ENCODE results near the gene TRAPPC8. TPM values are rescaled to one million over a fixed set of nuclear protein-coding genes. Genes with fewer than 3 reads are reported as not detected.
A peak's percentile ranks its signal among the peaks of the same experiment; 100 is the strongest.

The TRAPPC8 gene
- total RNA-seq, 1 experiment from 2014 or later, result 38.0 TPM

GRCh38 chr18:31946305-31947046 is 3.5 kb upstream of the TRAPPC8 start:
- H3K4me1 Mint-ChIP-seq (ENCODE audit: low read depth, unreplicated experiment), result peaks cover 32% of the 10 kb centered on the region
- TF ChIP-seq, protein P1, sequence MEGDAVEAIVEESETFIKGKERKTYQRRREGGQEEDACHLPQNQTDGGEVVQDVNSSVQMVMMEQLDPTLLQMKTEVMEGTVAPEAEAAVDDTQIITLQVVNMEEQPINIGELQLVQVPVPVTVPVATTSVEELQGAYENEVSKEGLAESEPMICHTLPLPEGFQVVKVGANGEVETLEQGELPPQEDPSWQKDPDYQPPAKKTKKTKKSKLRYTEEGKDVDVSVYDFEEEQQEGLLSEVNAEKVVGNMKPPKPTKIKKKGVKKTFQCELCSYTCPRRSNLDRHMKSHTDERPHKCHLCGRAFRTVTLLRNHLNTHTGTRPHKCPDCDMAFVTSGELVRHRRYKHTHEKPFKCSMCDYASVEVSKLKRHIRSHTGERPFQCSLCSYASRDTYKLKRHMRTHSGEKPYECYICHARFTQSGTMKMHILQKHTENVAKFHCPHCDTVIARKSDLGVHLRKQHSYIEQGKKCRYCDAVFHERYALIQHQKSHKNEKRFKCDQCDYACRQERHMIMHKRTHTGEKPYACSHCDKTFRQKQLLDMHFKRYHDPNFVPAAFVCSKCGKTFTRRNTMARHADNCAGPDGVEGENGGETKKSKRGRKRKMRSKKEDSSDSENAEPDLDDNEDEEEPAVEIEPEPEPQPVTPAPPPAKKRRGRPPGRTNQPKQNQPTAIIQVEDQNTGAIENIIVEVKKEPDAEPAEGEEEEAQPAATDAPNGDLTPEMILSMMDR (IDR thresholded peaks at IDR 0.05; ENCODE audit: unreplicated experiment), result no peak
- peaks cover 33% of the 10 kb centered on the region for H3K36me3 Mint-ChIP-seq (ENCODE audit: insufficient read depth, unreplicated experiment)
- intact Hi-C loops (cut with micrococcal nuclease; ENCODE audit: unreplicated experiment), result no loop called here
- DNase-seq, result no peak
- no TSS peak for BruUV-seq (replicated peaks)
- H3K27ac Mint-ChIP-seq (ENCODE audit: unreplicated experiment), result no peak overlapping the region
- peaks cover 3% of the 10 kb centered on the region for H3K9me3 Mint-ChIP-seq (ENCODE audit: low read depth, unreplicated experiment)
- no peaks in the 10 kb centered on the region for H3K27me3 Mint-ChIP-seq (ENCODE audit: unreplicated experiment)
- CTCF ChIA-PET, result no interaction called here
- no peak overlapping the region for H3K4me3 Mint-ChIP-seq (ENCODE audit: low read depth, unreplicated experiment)

- Mint-ChIP-seq H3K27me3 (ENCODE audit: unreplicated experiment) (no peaks in the 10 kb centered on the region), H3K4me3 (ENCODE audit: low read depth, unreplicated experiment) (peak overlapping the region; percentile 99), H3K9me3 (ENCODE audit: low read depth, unreplicated experiment) (peaks cover 3% of the 10 kb centered on the region), H3K36me3 (ENCODE audit: insufficient read depth, unreplicated experiment) (peaks cover 33% of the 10 kb centered on the region), H3K4me1 (ENCODE audit: low read depth, unreplicated experiment) (peaks cover 30% of the 10 kb centered on the region), H3K27ac (ENCODE audit: unreplicated experiment) (peak overlapping the region; percentile 99)
- DNase-seq, result no peak
- BruUV-seq (replicated peaks), result no TSS peak
- TF ChIP-seq, protein P1 (IDR thresholded peaks at IDR 0.05; ENCODE audit: unreplicated experiment), result no peak
- intact Hi-C loops (cut with micrococcal nuclease; ENCODE audit: unreplicated experiment), result loop anchor here (5.0 kb wide), 1 partner anchor 148 kb away; the partner anchor contains the start of gene RNF138
- CTCF ChIA-PET, result interaction anchor here (0.7 to 1.2 kb wide), 4 partner anchors 31 to 1126 kb away, joined by 3 to 4 read pairs (median 4); partner anchors contain the start of gene GAREM1
Measured at GRCh38 chr18:31943878-31944816, 1.2 kb upstream of the TRAPPC8 start.

DNA sequence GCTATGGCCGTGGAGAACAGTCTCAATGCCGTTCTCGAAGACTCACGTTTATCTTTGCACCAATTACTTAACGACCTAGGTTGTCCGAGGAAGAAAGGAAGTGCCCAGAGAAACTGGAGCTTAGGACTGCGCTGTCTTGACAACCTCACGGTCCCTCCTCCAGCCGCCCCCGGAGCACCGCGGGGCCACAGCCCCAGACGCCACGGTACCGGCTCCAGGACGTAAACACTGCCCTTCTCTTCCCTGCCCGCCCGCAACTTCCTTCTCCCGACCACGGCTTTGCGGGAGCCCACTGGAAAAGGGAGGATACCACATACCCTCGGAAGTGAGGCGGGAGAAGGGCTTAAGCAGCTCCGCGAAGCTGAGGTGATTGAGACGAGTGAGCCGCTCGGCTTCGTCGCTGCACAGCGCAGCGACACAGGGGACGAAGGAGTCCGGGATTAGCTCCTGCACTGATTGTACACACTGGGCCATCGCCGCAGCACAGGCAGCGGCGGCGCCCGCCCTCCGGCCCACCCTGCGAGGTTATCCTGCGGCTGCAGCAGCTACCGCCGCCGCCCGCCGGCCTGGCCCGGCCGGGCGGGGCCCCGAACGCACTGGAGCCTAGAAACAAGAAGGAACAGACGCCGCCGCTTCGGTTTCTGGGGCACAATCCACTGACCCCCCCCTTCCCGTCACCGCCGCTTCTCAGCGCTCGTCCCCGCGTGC is 483 bp downstream of the TRAPPC8 start:
- H3K4me3 Mint-ChIP-seq (ENCODE audit: low read depth, unreplicated experiment), result peak overlapping the region; percentile 99
- CTCF ChIA-PET, result interaction anchor here (0.6 to 2.4 kb wide), 7 partner anchors 11 to 528 kb away, joined by 3 to 10 read pairs (median 4); partner anchors contain the start of gene GAREM1
- no TSS peak for BruUV-seq (replicated peaks)
- DNase-seq, result peak; percentile 39
- H3K36me3 Mint-ChIP-seq (ENCODE audit: insufficient read depth, unreplicated experiment), result peaks cover 35% of the 10 kb centered on the region
- TF ChIP-seq, protein P1 (IDR thresholded peaks at IDR 0.05; ENCODE audit: unreplicated experiment), result no peak
- no peaks in the 10 kb centered on the region for H3K27me3 Mint-ChIP-seq (ENCODE audit: unreplicated experiment)
- intact Hi-C loops (cut with micrococcal nuclease; ENCODE audit: unreplicated experiment), result loop anchor here (5.0 kb wide), 1 partner anchor 150 kb away; the partner anchor contains the start of gene RNF138
- peaks cover 33% of the 10 kb centered on the region for H3K4me1 Mint-ChIP-seq (ENCODE audit: low read depth, unreplicated experiment)
- H3K27ac Mint-ChIP-seq (ENCODE audit: unreplicated experiment), result peak overlapping the region; percentile 99
- no peaks in the 10 kb centered on the region for H3K9me3 Mint-ChIP-seq (ENCODE audit: low read depth, unreplicated experiment)

All from Calu3 (cell line).